ENCODE measurements around the gene B3GNT8.
"Not testable (repeated sequence)": the region's sequence is repeated elsewhere in the genome, so short reads cannot be mapped to it uniquely, and the experiment has no call there.

DNA sequence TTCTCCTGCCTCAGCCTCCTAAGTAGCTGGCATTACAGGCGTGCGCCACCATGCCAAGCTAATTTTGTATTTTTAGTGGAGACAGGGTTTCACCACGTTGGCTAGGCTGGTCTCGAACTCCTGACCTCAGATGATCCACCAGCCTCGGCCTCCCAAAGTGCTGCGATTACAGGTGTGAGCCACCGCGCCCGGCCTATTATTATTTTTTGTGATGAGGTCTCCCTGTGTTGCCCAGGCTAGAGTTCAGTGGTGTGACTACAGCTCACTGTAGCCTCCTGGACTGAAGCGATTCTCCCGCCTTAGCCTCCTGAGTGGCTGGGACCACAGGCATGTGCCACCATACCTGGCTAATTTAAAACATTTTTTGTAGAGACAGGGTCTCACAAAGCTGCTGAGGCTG lies 8.2 kb upstream of the B3GNT8 start:
- TF ChIP-seq BCL11A (IDR thresholded peaks at IDR 0.05; ENCODE audit: low read depth in 2 of 2, low read length in 2 of 2); POLR2AphosphoS5 (IDR thresholded peaks at IDR 0.05; ENCODE audit: low read depth, low read length); SIN3A (conservative IDR thresholded peaks at IDR 0.05 in 1 of 2, IDR thresholded peaks at IDR 0.05 in 1 of 2; ENCODE audit: low read depth in 1 of 2, low read length in 2 of 2); ZNF274 (IDR thresholded peaks at IDR 0.05; ENCODE audit: borderline replicate concordance, extremely low read depth, low read length); EP300 (IDR thresholded peaks at IDR 0.05; ENCODE audit: borderline replicate concordance in 1 of 2, low read depth in 2 of 2, low read length in 2 of 2); SP2 (IDR thresholded peaks at IDR 0.05; ENCODE audit: low read length); POLR2A (IDR thresholded peaks at IDR 0.05; ENCODE audit: control extremely low read depth in 1 of 2, low read depth in 2 of 2, low read length in 2 of 2); JUND (IDR thresholded peaks at IDR 0.05; ENCODE audit: low read length); RFX5 (IDR thresholded peaks at IDR 0.05; ENCODE audit: borderline replicate concordance, low read depth, low read length); RAD21 (IDR thresholded peaks at IDR 0.05 in 1 of 2, conservative IDR thresholded peaks at IDR 0.05 in 1 of 2; ENCODE audit: low read depth in 2 of 2, low read length in 2 of 2); ASH2L (IDR thresholded peaks at IDR 0.05; ENCODE audit: low read length): not testable (repeated sequence)
- TF ChIP-seq, protein P1, sequence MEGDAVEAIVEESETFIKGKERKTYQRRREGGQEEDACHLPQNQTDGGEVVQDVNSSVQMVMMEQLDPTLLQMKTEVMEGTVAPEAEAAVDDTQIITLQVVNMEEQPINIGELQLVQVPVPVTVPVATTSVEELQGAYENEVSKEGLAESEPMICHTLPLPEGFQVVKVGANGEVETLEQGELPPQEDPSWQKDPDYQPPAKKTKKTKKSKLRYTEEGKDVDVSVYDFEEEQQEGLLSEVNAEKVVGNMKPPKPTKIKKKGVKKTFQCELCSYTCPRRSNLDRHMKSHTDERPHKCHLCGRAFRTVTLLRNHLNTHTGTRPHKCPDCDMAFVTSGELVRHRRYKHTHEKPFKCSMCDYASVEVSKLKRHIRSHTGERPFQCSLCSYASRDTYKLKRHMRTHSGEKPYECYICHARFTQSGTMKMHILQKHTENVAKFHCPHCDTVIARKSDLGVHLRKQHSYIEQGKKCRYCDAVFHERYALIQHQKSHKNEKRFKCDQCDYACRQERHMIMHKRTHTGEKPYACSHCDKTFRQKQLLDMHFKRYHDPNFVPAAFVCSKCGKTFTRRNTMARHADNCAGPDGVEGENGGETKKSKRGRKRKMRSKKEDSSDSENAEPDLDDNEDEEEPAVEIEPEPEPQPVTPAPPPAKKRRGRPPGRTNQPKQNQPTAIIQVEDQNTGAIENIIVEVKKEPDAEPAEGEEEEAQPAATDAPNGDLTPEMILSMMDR (IDR thresholded peaks at IDR 0.05; ENCODE audit: control extremely low read depth in 1 of 3, insufficient read depth in 1 of 3, low read depth in 1 of 3, low read length in 3 of 3), result not testable (repeated sequence)
- TF ChIP-seq, protein P2, sequence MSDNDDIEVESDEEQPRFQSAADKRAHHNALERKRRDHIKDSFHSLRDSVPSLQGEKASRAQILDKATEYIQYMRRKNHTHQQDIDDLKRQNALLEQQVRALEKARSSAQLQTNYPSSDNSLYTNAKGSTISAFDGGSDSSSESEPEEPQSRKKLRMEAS (IDR thresholded peaks at IDR 0.05), result not testable (repeated sequence)
- TF ChIP-seq, protein P3, sequence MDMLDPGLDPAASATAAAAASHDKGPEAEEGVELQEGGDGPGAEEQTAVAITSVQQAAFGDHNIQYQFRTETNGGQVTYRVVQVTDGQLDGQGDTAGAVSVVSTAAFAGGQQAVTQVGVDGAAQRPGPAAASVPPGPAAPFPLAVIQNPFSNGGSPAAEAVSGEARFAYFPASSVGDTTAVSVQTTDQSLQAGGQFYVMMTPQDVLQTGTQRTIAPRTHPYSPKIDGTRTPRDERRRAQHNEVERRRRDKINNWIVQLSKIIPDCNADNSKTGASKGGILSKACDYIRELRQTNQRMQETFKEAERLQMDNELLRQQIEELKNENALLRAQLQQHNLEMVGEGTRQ (IDR thresholded peaks at IDR 0.05; ENCODE audit: low read length), result not testable (repeated sequence)

Measured in H1 (cell line).